Limb (tissue), 2 donors: ENCODE data around the gene CTDP1.
A peak's percentile ranks its signal among the peaks of the same experiment; 100 is the strongest.
"Not testable (repeated sequence)": the region's sequence is repeated elsewhere in the genome, so short reads cannot be mapped to it uniquely, and the experiment has no call there.

Source experiments
- DNase-seq, 2 donors: peaks; one replicate each; pipeline ENCODE4 v3.0.0-alpha.2; 2016; ENCODE audit errors: extremely low spot score in 2 of 2

CTDP1 gene

GRCh38 chr18:79723036-79723435 is 43.4 kb downstream of the CTDP1 start:
- DNase-seq: no peak

GRCh38 chr18:79723628-79724027 is 44.0 kb downstream of the CTDP1 start:
- DNase-seq: no peak

GRCh38 chr18:79724299-79725080 is 44.9 kb downstream of the CTDP1 start:
- no peak for DNase-seq

GRCh38 chr18:79725486-79725885 is 45.9 kb downstream of the CTDP1 start:
- no peak for DNase-seq

DNA sequence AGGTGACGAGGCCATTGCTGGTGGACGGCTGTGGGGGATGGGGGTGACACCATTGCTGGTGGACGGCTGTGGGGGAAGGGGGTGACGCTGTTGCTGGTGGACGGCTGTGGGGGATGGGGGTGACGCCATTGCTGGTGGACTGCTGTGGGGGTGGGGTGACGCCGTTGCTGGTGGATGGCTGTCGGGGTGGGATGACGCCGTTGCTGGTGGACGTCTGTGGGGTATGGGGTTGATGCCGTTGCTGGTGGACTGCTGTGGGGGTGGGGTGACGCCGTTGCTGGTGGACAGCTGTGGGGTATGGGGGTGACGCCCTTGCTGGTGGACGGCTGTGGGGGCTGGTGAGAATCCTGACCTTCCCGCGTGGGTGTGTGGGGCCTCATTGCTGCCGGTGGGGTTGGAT is 47.1 kb downstream of the CTDP1 start:
- no peak for DNase-seq

- DNase-seq: no peak
Measured at GRCh38 chr18:79727211-79727610, 47.6 kb downstream of the CTDP1 start.

DNA sequence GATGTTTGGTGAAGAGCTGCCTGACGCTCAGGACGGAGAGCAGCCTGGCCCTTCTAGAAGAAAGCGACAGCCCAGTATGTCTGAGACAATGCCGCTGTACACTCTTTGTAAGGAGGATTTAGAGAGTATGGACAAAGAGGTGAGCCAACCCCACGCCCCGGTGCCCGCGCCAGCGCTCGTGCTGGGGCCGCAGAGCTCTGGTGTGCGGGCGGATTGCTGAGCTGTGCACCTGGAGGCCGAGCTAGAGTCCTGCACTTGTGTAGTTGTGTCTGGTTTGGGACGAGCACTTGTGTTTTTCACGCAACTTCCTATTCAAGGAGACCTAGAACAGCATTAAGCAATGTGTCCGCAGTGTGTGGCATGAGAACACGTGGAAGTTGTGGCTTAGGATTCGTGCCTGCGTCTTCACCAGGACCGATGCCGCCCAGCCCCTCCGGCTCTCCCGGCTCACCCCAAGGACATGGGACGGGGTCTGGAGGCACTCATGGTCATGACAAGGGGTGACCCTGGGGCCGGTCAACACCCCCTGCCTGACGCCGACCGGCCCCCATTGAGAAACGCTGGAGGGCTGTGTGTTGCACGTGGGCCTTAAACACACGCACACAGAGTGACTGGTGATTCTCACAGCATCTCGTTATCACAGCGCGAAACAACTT is 49.5 kb downstream of the CTDP1 start:
- DNase-seq: no peak

- no peak for DNase-seq
Measured at GRCh38 chr18:79729611-79730010, 50.0 kb downstream of the CTDP1 start.

GRCh38 chr18:79730804-79731203 is 51.2 kb downstream of the CTDP1 start:
- DNase-seq: no peak

- not testable (repeated sequence) for DNase-seq
Measured at GRCh38 chr18:79731881-79732720, 52.5 kb downstream of the CTDP1 start.

DNA sequence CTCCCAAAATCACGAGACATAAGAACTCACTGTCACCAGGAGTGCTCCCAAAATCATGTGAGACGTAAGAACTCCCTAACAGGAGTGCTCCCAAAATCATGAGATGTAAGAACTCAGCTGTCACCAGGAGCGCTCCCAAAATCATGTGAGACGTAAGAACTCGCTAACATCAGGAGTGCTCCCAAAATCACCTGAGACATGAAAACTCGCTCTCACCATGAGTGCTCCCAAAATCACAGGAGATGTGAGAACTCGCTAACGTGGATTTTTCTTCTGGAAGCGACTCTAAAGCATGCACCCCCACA is 53.1 kb downstream of the CTDP1 start:
- DNase-seq: no peak

DNA sequence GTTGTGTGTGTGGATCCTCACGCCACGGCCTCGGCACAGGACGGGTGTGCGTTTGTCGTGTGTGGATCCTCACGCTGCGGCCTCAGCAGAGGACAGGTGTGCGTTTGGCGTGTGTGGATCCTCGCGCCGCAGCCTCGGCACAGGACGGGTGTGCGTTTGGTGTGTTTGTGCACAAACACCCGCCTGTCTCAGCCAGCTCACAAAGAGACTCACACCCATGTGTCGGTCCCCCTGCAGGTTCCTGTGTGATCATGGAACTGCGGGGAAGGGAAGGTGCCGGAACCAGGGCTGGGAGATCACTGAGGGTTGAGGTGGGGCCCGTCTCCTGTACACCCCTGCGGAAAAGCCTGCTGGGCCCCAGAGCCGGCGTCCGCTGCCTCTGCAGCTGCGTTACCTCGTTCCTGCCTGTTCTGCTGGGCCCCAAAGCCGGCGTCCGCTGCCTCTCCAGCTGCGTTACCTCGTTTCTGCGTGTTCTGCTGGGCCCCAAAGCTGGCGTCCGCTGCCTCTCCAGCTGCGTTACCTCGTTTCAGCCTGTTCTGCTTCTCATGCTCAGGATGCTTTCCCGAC is 53.6 kb downstream of the CTDP1 start:
- no peak for DNase-seq

GRCh38 chr18:79733986-79734770 is 54.6 kb downstream of the CTDP1 start:
- DNase-seq: no peak

DNA sequence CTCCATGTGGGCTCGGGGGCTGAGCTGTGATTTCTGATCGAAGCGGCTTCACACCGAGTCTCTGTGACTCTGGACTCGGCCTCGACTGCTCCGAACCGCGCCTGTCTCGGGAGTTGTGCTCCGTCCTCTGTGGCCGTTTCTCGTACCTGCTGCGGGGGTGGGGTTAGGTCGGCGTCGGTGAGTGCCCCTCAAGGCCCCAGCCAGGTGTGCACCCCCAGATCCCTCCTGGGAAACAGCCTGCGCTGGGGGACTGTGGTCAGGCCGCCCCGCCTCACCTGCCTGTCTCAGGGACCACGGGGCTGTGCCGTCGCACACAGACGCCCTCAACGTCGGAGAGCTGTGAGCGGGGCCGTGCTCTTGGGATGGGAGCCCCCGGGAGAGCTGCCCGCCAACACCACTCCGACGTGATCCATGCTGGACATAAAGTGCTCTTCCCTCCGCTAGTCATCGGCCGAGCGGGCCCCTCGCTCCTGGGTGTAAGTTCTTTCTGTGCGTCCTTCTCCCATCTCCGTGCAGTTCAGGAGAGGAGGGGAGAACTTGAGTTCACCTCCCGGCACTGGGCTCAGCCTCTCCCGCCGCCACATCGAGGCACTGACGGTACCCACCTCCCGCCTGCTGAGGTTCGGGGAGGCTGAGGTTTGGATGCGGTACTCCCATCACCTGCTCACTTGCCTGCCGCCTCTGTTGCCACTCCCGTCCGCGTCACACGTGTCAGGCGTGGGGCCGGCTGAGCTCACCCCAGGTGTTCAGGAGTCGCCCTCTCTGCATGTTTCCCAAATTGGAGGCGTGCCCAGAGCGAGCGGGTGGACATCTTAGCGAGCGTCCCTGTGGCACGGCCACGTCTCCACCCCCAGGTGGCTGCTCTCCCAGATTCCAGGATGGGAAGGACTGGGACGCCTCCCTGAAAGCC is 55.7 kb downstream of the CTDP1 start:
- DNase-seq: no peak

- DNase-seq: no peak
Measured at GRCh38 chr18:79736230-79736629, 56.6 kb downstream of the CTDP1 start.

- no peak for DNase-seq
Measured at GRCh38 chr18:79736846-79737245, 57.2 kb downstream of the CTDP1 start.

DNA sequence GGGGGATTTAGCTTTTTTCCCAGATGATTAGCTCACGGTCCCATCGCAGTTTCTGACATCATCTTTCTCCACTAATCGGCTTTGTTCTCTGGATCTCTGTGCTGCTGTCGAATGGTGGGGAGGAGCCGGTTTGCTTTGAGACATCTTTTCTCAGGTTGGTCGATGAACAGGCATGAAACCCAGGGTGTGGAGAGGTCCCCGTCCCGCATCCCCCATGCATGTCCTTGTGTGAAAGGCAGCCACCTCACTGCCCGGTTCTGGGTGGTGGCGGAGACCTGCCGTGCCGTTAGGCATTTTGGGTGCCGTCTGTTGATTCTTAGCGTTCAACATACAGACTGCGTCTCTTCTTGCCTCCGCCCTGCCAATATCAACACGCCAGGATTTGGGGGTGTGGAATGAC is 57.8 kb downstream of the CTDP1 start:
- DNase-seq: no peak

DNA sequence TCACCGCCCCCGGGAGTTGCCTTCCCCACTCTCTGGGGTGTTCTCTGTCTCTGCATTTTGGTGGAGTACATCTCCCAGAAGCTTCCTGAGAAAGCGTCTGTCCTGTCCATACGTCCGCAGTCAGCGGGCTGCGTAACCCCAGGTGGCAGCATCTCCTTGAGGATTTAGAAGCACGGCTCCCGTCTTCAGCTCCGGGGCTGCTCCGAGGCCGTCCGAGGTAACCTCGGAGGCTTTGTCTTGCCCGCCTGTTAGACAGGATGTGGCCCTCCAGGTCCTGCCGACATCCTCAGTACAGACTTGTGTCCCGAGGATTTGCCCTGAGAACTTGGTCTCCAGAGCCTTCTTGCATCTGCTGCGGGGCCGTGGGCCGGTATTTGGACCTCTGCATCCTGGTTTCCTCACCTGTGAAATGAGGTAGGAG is 58.4 kb downstream of the CTDP1 start:
- DNase-seq: no peak

DNA sequence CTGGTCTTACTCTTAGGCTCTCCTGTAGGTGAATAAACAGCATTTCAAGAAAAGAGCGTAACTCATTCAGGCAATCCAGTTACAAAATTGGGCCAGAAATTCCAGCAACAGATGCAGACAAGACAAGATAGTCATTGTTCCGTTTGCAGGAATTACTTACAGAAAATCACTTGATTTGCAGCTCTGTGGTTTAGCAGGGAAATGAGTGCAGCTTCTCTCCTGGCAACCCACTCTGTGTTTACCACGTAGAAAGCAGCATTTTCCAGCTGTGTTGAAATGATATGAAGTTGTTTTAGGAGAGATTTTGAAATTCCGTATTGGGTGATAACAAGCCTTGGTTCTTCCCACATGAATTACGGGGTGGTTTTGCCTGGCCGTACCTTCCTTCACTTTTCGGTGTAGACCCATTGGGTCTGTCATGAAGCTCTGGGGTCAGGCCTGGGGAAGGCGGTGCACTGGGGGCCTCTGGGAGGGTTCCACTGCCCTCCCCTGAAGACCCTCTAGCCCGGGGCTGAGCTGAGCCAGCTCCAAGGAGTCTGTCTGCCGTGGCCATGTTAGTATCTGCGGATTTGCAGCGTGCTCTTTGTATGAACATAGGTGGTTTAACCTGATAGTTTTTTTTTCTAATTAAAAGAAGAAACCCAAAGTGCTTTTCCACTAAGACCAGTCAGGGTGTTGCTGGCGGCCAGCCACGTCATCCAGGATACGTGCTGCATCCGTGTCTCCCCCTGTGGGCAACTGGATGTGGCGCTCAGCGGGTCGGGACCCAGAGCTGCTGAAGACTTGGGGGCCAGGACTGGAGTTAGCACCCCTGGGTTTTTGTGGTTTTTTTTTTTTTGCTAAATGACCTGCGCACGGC is 59.2 kb downstream of the CTDP1 start:
- DNase-seq: peak in 1 of 2 donors; percentile 70
